ENCODE measurements around the gene PLK2. TPM values are rescaled to one million over a fixed set of nuclear protein-coding genes. Genes with fewer than 3 reads are reported as not detected.

PLK2 gene
- polyA plus RNA-seq, 1 donor (not counting 4 experiments of a cell fraction or from before 2014, with no cell fraction given), result 295 TPM

DNA sequence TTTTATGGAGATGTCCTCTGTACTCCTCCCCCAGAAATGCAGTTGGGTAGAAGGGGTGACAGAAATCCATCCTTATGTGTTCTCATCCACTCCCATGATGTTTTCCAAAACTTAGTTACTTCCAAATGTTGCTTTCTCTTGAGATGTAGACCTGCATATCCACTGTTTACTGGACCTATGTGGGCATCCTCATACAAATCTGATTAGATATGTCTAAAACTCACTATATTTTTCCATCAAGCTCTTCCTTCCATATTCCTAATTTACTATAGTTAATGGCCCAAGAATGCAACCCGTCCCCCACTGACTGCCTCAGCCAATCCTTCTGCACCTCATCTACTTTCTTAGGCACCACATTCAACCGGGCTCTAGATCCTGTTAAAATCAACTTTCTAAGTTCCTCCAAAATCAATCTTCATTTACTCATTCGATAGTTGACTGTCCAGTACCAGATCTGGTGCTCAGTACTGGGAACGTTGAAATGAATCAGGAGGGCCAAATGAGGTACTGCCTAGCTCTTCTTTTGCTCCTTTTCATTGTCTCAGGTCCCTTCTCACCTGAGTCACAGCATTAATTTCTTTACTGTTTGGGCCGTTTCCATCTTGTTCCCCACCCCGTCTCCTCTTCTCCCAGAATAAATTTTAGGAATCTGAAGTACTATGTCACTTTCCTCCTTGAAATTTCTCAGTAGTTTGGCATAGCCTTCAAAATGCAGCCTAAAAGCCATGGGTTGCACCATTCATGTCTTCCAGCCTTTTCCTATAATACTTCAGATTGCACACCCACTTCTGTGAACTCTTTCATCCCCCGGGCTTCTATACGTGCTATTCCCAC is 7.9 kb downstream of the PLK2 start:
- TF ChIP-seq, protein P1, sequence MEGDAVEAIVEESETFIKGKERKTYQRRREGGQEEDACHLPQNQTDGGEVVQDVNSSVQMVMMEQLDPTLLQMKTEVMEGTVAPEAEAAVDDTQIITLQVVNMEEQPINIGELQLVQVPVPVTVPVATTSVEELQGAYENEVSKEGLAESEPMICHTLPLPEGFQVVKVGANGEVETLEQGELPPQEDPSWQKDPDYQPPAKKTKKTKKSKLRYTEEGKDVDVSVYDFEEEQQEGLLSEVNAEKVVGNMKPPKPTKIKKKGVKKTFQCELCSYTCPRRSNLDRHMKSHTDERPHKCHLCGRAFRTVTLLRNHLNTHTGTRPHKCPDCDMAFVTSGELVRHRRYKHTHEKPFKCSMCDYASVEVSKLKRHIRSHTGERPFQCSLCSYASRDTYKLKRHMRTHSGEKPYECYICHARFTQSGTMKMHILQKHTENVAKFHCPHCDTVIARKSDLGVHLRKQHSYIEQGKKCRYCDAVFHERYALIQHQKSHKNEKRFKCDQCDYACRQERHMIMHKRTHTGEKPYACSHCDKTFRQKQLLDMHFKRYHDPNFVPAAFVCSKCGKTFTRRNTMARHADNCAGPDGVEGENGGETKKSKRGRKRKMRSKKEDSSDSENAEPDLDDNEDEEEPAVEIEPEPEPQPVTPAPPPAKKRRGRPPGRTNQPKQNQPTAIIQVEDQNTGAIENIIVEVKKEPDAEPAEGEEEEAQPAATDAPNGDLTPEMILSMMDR (optimal IDR thresholded peaks at IDR 0.05 in 1 of 3, IDR thresholded peaks at IDR 0.05 in 1 of 3, conservative IDR thresholded peaks at IDR 0.05 in 1 of 3; ENCODE audit: extremely low read depth in 1 of 3, insufficient read depth in 2 of 3, low read length in 3 of 3), result no peak
- TF ChIP-seq EZH2 (IDR thresholded peaks at IDR 0.05; ENCODE audit: low read length), result no peak
- dilution Hi-C loops (cut with MboI; ENCODE audit: extremely low pct_ligation_motif_present, low sequenced_read_pairs), result no loop called here
- H4K20me1 ChIP-seq (ENCODE audit: control insufficient read depth, extremely low read depth, insufficient read depth, low read length), result peaks cover 20% of the 10 kb centered on the region
- DNase-seq (ENCODE audit: low read depth, low spot score), result no peak
- no peak overlapping the region for H2AFZ ChIP-seq (ENCODE audit: control insufficient read depth, low read length)
- no peaks in the 10 kb centered on the region for H3K9me3 ChIP-seq (ENCODE audit: control insufficient read depth, low read depth, low read length)
- peak overlapping the region; percentile 47 for H3K27ac ChIP-seq (ENCODE audit: control insufficient read depth, insufficient read depth, low read length)
- no peak overlapping the region for H3K4me3 ChIP-seq (ENCODE audit: control insufficient read depth in 2 of 3, extremely low read depth in 1 of 3, insufficient read depth in 2 of 3, low read depth in 1 of 3, low read length in 3 of 3)
- H3K9me1 ChIP-seq (ENCODE audit: control insufficient read depth, extremely low read depth, insufficient read depth, low read length), result peaks cover 3% of the 10 kb centered on the region
- peaks cover 48% of the 10 kb centered on the region for H3K4me1 ChIP-seq (ENCODE audit: control insufficient read depth, extremely low read depth, insufficient read depth, low read length)
- H3K79me2 ChIP-seq (ENCODE audit: control insufficient read depth, insufficient read depth, low read length), result peaks cover 23% of the 10 kb centered on the region
- H3K9ac ChIP-seq (ENCODE audit: control insufficient read depth, extremely low read depth, insufficient read depth, low read length), result no peak overlapping the region
- peak; percentile 46 for FAIRE-seq
- H3K27me3 ChIP-seq (ENCODE audit: control insufficient read depth, extremely low read depth, insufficient read depth, low read length), result no peaks in the 10 kb centered on the region
- no peak overlapping the region for H3K4me2 ChIP-seq (ENCODE audit: control insufficient read depth, extremely low read depth, insufficient read depth, low read depth, low read length)
- H3K36me3 ChIP-seq (ENCODE audit: control insufficient read depth in 2 of 2, extremely low read depth in 1 of 2, insufficient read depth in 2 of 2, low read length in 2 of 2), result peaks cover 12 to 24% of the 10 kb centered on the region in 2 experiments

DNA sequence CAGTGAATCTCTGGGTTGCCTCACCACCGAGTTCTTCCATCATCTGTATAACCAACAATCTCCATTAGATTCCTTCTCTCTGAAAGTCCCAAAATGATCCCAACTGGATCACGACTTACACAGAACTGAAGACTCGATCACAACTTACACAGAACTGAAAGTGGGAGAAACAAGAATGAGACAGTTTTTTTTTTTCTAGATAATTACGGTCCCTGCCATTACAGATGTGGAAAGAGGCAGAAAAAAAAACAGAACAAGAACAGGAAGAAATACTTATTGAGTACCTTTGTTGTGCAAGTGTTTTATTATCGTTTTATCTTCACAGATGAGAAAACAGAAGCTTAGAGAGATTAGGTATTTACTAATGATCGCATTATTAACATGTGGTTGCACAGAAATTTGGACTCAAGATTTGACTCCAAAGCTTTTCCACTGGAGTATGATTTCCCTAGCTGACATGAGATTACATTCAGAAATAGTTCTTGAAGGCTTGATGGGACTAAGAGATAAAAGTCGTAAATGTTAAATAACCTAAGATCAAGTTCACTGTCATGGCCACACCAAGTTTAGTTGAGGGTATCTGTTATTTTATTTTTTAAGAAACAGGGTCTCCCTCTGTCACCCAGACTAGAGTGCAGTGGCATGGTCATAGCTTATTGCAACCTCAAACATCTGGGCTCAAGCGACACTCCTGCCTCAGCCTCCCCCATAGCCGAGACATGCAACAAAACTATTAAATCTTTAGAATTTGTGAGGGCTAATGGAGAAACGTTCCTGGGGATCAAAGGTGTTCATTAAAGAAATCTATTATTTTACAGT is 8.9 kb downstream of the PLK2 start:
- H4K20me1 ChIP-seq (ENCODE audit: control insufficient read depth, extremely low read depth, insufficient read depth, low read length), result peaks cover 18% of the 10 kb centered on the region
- H3K79me2 ChIP-seq (ENCODE audit: control insufficient read depth, insufficient read depth, low read length), result peaks cover 14% of the 10 kb centered on the region
- TF ChIP-seq, protein P1 (optimal IDR thresholded peaks at IDR 0.05 in 1 of 3, IDR thresholded peaks at IDR 0.05 in 1 of 3, conservative IDR thresholded peaks at IDR 0.05 in 1 of 3; ENCODE audit: extremely low read depth in 1 of 3, insufficient read depth in 2 of 3, low read length in 3 of 3), result no peak
- no peak for TF ChIP-seq EZH2 (IDR thresholded peaks at IDR 0.05; ENCODE audit: low read length)
- peaks cover 38% of the 10 kb centered on the region for H3K4me1 ChIP-seq (ENCODE audit: control insufficient read depth, extremely low read depth, insufficient read depth, low read length)
- H3K9ac ChIP-seq (ENCODE audit: control insufficient read depth, extremely low read depth, insufficient read depth, low read length), result no peak overlapping the region
- FAIRE-seq (no peak), DNase-seq (ENCODE audit: low read depth, low spot score) (no peak)
- dilution Hi-C loops (cut with MboI; ENCODE audit: extremely low pct_ligation_motif_present, low sequenced_read_pairs), result no loop called here
- H3K9me1 ChIP-seq (ENCODE audit: control insufficient read depth, extremely low read depth, insufficient read depth, low read length), result peaks cover 3% of the 10 kb centered on the region
- H3K36me3 ChIP-seq (ENCODE audit: control insufficient read depth in 2 of 2, extremely low read depth in 1 of 2, insufficient read depth in 2 of 2, low read length in 2 of 2), result peaks cover 11 to 20% of the 10 kb centered on the region in 2 experiments
- H3K4me2 ChIP-seq (ENCODE audit: control insufficient read depth, extremely low read depth, insufficient read depth, low read depth, low read length), result no peak overlapping the region
- H2AFZ ChIP-seq (ENCODE audit: control insufficient read depth, low read length), result no peak overlapping the region
- no peak overlapping the region for H3K4me3 ChIP-seq (ENCODE audit: control insufficient read depth in 2 of 3, extremely low read depth in 1 of 3, insufficient read depth in 2 of 3, low read depth in 1 of 3, low read length in 3 of 3)
- no peaks in the 10 kb centered on the region for H3K9me3 ChIP-seq (ENCODE audit: control insufficient read depth, low read depth, low read length)
- H3K27ac ChIP-seq (ENCODE audit: control insufficient read depth, insufficient read depth, low read length), result no peak overlapping the region
- H3K27me3 ChIP-seq (ENCODE audit: control insufficient read depth, extremely low read depth, insufficient read depth, low read length), result no peaks in the 10 kb centered on the region

Measured in keratinocyte (primary cell).